Measurements from ENCODE around the gene OPN3. TPM values are rescaled to one million over a fixed set of nuclear protein-coding genes. Genes with fewer than 3 reads are reported as not detected.

OPN3 gene
- total and polyA plus RNA-seq, 4 donors, result 11.3 to 19.1 (median 15.5) TPM

DNA sequence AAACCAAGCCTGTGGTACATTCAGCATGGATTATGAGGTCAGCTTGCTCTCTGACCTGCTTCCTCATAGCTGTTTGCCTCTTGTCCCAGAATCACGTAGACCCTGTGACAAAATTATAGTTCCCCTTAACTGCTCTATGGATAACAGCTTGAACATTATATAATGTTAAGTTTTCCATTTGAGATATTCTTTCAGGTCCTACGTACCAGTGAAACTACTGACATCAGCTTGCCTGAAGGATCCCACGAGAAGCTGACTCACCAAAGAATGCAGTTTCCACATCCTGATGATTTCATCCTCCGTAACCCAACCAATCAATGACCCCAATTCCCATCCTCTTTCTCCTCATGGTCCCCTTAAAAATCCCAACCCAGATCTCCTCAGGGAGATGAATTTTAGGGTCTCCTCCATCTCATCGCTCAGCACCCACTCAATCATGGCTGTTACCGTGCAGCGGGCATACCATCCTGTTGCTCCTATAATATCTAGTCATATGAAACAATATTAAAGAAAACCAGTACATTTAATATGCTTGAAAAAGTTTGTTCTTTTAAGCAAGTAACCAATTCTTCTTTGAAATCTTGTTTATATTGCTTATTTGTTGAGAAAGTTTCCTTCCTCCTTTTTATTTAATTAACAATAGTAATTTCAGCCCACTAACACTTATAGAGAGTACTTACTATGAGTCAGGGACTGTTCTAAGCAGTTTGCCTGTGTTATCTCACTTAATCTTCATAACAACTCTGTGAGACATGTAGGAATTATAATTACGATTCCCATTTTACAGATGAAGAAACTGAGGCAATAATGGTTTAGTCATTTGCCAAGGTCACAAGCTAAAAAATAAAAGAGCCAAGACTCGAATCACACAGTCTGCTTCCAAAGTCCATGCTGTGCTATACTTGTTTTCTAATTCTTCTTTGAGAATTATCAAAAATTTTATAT lies 27.4 kb downstream of the OPN3 start:
- WGBS, result 72% methylated on average over 9 of the region's 9 CpGs

DNA sequence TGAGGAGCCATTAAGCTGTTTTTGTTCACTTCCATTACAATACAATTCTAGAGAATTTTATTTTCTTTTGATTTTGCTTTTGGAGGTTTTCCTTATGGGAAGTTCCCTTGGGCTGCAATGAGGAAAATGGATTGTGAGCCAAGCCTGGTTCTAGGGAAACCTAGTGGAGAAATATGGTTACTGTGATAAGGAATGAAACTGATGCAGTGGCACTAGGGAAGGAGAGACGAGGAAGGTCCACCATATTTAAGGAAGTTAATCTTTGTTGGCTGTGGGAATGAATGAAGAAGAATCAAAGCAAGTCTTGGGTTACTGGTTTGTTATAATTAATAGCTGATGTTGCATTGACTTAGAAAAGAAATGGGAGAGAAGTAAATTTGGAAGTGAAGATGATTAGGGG lies 28.4 kb downstream of the OPN3 start:
- Histone ChIP-seq H3K27me3 (ENCODE audit: control insufficient read depth in 4 of 4, insufficient read depth in 4 of 4, low read length in 3 of 4) (no peaks in the 10 kb centered on the region), H3K36me3 (ENCODE audit: control insufficient read depth in 4 of 4, insufficient read depth in 3 of 4, low read depth in 1 of 4, low read length in 3 of 4) (no peaks in the 10 kb centered on the region), H3K4me3 (ENCODE audit: low read depth in 1 of 3, low read length in 3 of 3) (no peak overlapping the region), H3K9ac (ENCODE audit: low read depth in 1 of 2, low read length in 2 of 2) (no peak overlapping the region), H3K27ac (ENCODE audit: low read depth in 1 of 2, low read length in 2 of 2) (peak overlapping the region in 1 of 2 donors; percentile 17), H3K4me1 (ENCODE audit: control insufficient read depth in 4 of 4, insufficient read depth in 4 of 4, low read length in 3 of 4) (peaks cover 8 to 37% (median 22%) of the 10 kb centered on the region in 4 donors), H3K9me3 (ENCODE audit: control insufficient read depth in 4 of 4, low read length in 3 of 4) (no peaks in the 10 kb centered on the region)
- 85% methylated on average over 1 of the region's 1 CpG for WGBS
- TF ChIP-seq SP1 (IDR thresholded peaks at IDR 0.05) (no peak), EGR1 (IDR thresholded peaks at IDR 0.05; ENCODE audit: low read depth in 2 of 2) (no peak), JUND (IDR thresholded peaks at IDR 0.05) (no peak), GABPA (IDR thresholded peaks at IDR 0.05 in 1 of 2, conservative IDR thresholded peaks at IDR 0.05 in 1 of 2) (no peak), YY1 (IDR thresholded peaks at IDR 0.05) (no peak), FOXA1 (IDR thresholded peaks at IDR 0.05) (no peak), ATF3 (IDR thresholded peaks at IDR 0.05) (no peak), HNF4A (conservative IDR thresholded peaks at IDR 0.05) (no peak), NR2F2 (IDR thresholded peaks at IDR 0.05) (no peak), MAX (IDR thresholded peaks at IDR 0.05) (no peak), RXRA (IDR thresholded peaks at IDR 0.05) (no peak)
- TF ChIP-seq, protein P1, sequence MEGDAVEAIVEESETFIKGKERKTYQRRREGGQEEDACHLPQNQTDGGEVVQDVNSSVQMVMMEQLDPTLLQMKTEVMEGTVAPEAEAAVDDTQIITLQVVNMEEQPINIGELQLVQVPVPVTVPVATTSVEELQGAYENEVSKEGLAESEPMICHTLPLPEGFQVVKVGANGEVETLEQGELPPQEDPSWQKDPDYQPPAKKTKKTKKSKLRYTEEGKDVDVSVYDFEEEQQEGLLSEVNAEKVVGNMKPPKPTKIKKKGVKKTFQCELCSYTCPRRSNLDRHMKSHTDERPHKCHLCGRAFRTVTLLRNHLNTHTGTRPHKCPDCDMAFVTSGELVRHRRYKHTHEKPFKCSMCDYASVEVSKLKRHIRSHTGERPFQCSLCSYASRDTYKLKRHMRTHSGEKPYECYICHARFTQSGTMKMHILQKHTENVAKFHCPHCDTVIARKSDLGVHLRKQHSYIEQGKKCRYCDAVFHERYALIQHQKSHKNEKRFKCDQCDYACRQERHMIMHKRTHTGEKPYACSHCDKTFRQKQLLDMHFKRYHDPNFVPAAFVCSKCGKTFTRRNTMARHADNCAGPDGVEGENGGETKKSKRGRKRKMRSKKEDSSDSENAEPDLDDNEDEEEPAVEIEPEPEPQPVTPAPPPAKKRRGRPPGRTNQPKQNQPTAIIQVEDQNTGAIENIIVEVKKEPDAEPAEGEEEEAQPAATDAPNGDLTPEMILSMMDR (IDR thresholded peaks at IDR 0.05; ENCODE audit: low read depth, low read length, missing input control), result no peak
- DNase-seq (ENCODE audit: low spot score), result no peak

More for the DNA sequence above, 27.4 kb downstream of the OPN3 start:
- Histone ChIP-seq H3K9ac (ENCODE audit: low read depth in 1 of 2, low read length in 2 of 2) (no peak overlapping the region), H3K4me1 (ENCODE audit: control insufficient read depth in 4 of 4, insufficient read depth in 4 of 4, low read length in 3 of 4) (peaks cover 8 to 37% (median 22%) of the 10 kb centered on the region in 4 donors), H3K27ac (ENCODE audit: low read depth in 1 of 2, low read length in 2 of 2) (peak overlapping the region in 1 of 2 donors; percentile 15), H3K36me3 (ENCODE audit: control insufficient read depth in 4 of 4, insufficient read depth in 3 of 4, low read depth in 1 of 4, low read length in 3 of 4) (no peaks in the 10 kb centered on the region), H3K4me3 (ENCODE audit: low read depth in 1 of 3, low read length in 3 of 3) (no peak overlapping the region), H3K9me3 (ENCODE audit: control insufficient read depth in 4 of 4, low read length in 3 of 4) (no peaks in the 10 kb centered on the region), H3K27me3 (ENCODE audit: control insufficient read depth in 4 of 4, insufficient read depth in 4 of 4, low read length in 3 of 4) (no peaks in the 10 kb centered on the region)
- no peak for DNase-seq (ENCODE audit: low spot score)
- no peak for TF ChIP-seq ATF3 (IDR thresholded peaks at IDR 0.05)
- TF ChIP-seq FOXA2 (IDR thresholded peaks at IDR 0.05), result no peak
- TF ChIP-seq RXRA (IDR thresholded peaks at IDR 0.05), result peak in 1 of 2 donors; percentile 25
- no peak for TF ChIP-seq TAF1 (conservative IDR thresholded peaks at IDR 0.05)
- TF ChIP-seq HNF4A (conservative IDR thresholded peaks at IDR 0.05), result no peak
- TF ChIP-seq YY1 (IDR thresholded peaks at IDR 0.05), result no peak
- TF ChIP-seq MAX (IDR thresholded peaks at IDR 0.05), result no peak
- no peak for TF ChIP-seq HNF4G (IDR thresholded peaks at IDR 0.05)
- TF ChIP-seq, protein P1 (IDR thresholded peaks at IDR 0.05; ENCODE audit: low read depth, low read length, missing input control), result no peak
- no peak for TF ChIP-seq FOXA1 (IDR thresholded peaks at IDR 0.05)
- no peak for TF ChIP-seq EGR1 (IDR thresholded peaks at IDR 0.05; ENCODE audit: low read depth in 2 of 2)
- TF ChIP-seq, protein P2, sequence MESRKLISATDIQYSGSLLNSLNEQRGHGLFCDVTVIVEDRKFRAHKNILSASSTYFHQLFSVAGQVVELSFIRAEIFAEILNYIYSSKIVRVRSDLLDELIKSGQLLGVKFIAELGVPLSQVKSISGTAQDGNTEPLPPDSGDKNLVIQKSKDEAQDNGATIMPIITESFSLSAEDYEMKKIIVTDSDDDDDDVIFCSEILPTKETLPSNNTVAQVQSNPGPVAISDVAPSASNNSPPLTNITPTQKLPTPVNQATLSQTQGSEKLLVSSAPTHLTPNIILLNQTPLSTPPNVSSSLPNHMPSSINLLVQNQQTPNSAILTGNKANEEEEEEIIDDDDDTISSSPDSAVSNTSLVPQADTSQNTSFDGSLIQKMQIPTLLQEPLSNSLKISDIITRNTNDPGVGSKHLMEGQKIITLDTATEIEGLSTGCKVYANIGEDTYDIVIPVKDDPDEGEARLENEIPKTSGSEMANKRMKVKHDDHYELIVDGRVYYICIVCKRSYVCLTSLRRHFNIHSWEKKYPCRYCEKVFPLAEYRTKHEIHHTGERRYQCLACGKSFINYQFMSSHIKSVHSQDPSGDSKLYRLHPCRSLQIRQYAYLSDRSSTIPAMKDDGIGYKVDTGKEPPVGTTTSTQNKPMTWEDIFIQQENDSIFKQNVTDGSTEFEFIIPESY (IDR thresholded peaks at IDR 0.05), result no peak
- TF ChIP-seq RAD21 (IDR thresholded peaks at IDR 0.05), result no peak
- peak in 1 of 2 donors; percentile 65 for TF ChIP-seq JUND (IDR thresholded peaks at IDR 0.05)
- no peak for TF ChIP-seq SP1 (IDR thresholded peaks at IDR 0.05)
- TF ChIP-seq NR2F2 (IDR thresholded peaks at IDR 0.05), result no peak
- no peak for TF ChIP-seq GABPA (IDR thresholded peaks at IDR 0.05 in 1 of 2, conservative IDR thresholded peaks at IDR 0.05 in 1 of 2)
